A549 (cell line): Measurements from ENCODE around the gene DYNC2H1. TPM values are rescaled to one million over a fixed set of nuclear protein-coding genes. Genes with fewer than 3 reads are reported as not detected.

Experiments used
- ATAC-seq, 2 experiments: fragments of 200-7000 bp in 1 of 2; fragments of >200 bp in 1 of 2; cut with Nextera tagmentation in 1 of 2; cut with Tn5 transposase in 1 of 2; 3 replicates each; pipeline versions ENCODE4 v1.8.0 to v1.9.1; 2018 to 2020; ENCODE audit warnings: mild to moderate bottlenecking in 1 of 2, moderate library complexity in 1 of 2
- CTCF ChIA-PET: fragments of 300-600 bp; sonication (Branson Sonifier 250); formaldehyde crosslinking; extraction: SDS; loops from one replicate; lab custom pipeline; 2021; ENCODE audit warnings: antibody characterized with exemption, inconsistent platforms; lab: Yijun Ruan, JAX
- POLR2A ChIA-PET: fragments of 350-600 bp; formaldehyde crosslinking; extraction: SDS; loops from one replicate; lab custom pipeline; 2021; ENCODE audit warnings: antibody characterized with exemption, inconsistent platforms; lab: Yijun Ruan, JAX
- DNase-seq, 2 experiments: peaks; one replicate each; pipeline versions ENCODE4 v3.0.0 to v3.0.0-alpha.2; 2011 to 2016; ENCODE audit warnings: low read depth in 1 of 2, low spot score in 1 of 2
- FAIRE-seq: peaks from 2 replicates; lab custom pipeline; 2011; peaks lifted over from hg19 to GRCh38; lab: Jason Lieb, UNC
- H3K27ac ChIP-seq, 2 experiments: fragments of >200 bp; sonication (Bioruptor Twin); formaldehyde crosslinking; 3 replicates each; pipeline ENCODE4 v1.5.1; 2016 to 2017
- H3K4me1 ChIP-seq: fragments of >200 bp; sonication (Bioruptor Twin); formaldehyde crosslinking; 3 replicates; pipeline ENCODE4 v1.6.1; 2016
- H3K4me2 ChIP-seq: fragments of >200 bp; sonication (Bioruptor Twin); formaldehyde crosslinking; 3 replicates; pipeline ENCODE4 v1.6.1; 2016
- H3K4me3 ChIP-seq: fragments of >200 bp; sonication (Bioruptor Twin); formaldehyde crosslinking; 3 replicates; pipeline ENCODE4 v1.5.1; 2016
- H3K9me3 ChIP-seq: fragments of >200 bp; sonication (Bioruptor Twin); formaldehyde crosslinking; 3 replicates; pipeline ENCODE4 v1.6.1; 2016
- BHLHE40 ChIP-seq: IDR thresholded peaks from 2 replicates; pipeline ENCODE4 v1.6.1; 2012; ENCODE audit warnings: low read depth, low read length, inconsistent platforms
- CEBPB ChIP-seq, 2 experiments: fragments of >200 bp in 1 of 2; sonication (Bioruptor Twin) in 1 of 2; formaldehyde crosslinking in 1 of 2; IDR thresholded peaks; 2 replicates each; pipeline ENCODE4 v1.6.1; 2012 to 2016
- EP300 ChIP-seq, 2 experiments: fragments of >200 bp; sonication (Bioruptor Twin); formaldehyde crosslinking; IDR thresholded peaks; 2 replicates in 1 of 2; 3 replicates in 1 of 2; pipeline ENCODE4 v1.6.1; 2016 to 2017
- FOSL2 ChIP-seq, 2 experiments: fragments of 450-650 bp in 1 of 2; fragments of >200 bp in 1 of 2; sonication (Bioruptor Twin) in 1 of 2; formaldehyde crosslinking; IDR thresholded peaks; 2 replicates each; pipeline versions ENCODE4 v1.5.0 to v1.6.1; 2016 to 2020; ENCODE audit warnings: mild to moderate bottlenecking in 1 of 2, moderate library complexity in 1 of 2
- HDAC2 ChIP-seq: fragments of 200-600 bp; sonication (generic); IDR thresholded peaks from 2 replicates; pipeline ENCODE4 v1.6.1; 2016
- HEYL ChIP-seq: fragments of 250-450 bp; sonication (Bioruptor Pico); IDR thresholded peaks from 2 replicates; pipeline ENCODE4 v1.8.0; 2021; ENCODE audit warnings: mild to moderate bottlenecking, moderate library complexity
- HOXA7 ChIP-seq: fragments of 250-450 bp; sonication (Bioruptor Pico); IDR thresholded peaks from 2 replicates; pipeline ENCODE4 v1.5.0; 2020; ENCODE audit warnings: mild to moderate bottlenecking, moderate library complexity
- KDM5A ChIP-seq: fragments of 200-600 bp; sonication (generic); IDR thresholded peaks from 2 replicates; pipeline ENCODE4 v1.6.1; 2016; ENCODE audit warnings: antibody characterized with exemption, mild to moderate bottlenecking
- MAZ ChIP-seq: fragments of 150-350 bp; IDR thresholded peaks from 2 replicates; pipeline ENCODE4 v1.6.1; 2014; ENCODE audit warnings: antibody characterized with exemption, low read depth, low read length, borderline replicate concordance
- NFE2L2 ChIP-seq: fragments of 150-350 bp; conservative IDR thresholded peaks from 2 replicates; pipeline ENCODE4 v1.6.1; 2014; ENCODE audit warnings: low read length
- NR3C1 ChIP-seq: fragments of >200 bp; sonication (Bioruptor Twin); formaldehyde crosslinking; IDR thresholded peaks from 3 replicates; pipeline ENCODE4 v1.6.1; 2017
- PHF8 ChIP-seq: fragments of 200-600 bp; sonication (generic); IDR thresholded peaks from 2 replicates; pipeline ENCODE4 v1.6.1; 2016; ENCODE audit warnings: low read depth, mild to moderate bottlenecking, antibody characterized with exemption, moderate library complexity, borderline replicate concordance
- RCOR1 ChIP-seq: fragments of 150-350 bp; IDR thresholded peaks from 2 replicates; pipeline ENCODE4 v1.6.1; 2014; ENCODE audit warnings: antibody characterized with exemption, low read length, low read depth
- RFX5 ChIP-seq: fragments of 450-650 bp; IDR thresholded peaks from 2 replicates; pipeline ENCODE4 v1.7.1; 2014; ENCODE audit warnings: antibody characterized with exemption, mild to moderate bottlenecking, moderate library complexity
- SMC3 ChIP-seq: fragments of >200 bp; sonication (Bioruptor Twin); formaldehyde crosslinking; IDR thresholded peaks from 3 replicates; pipeline ENCODE4 v1.6.1; 2018; ENCODE audit warnings: inconsistent platforms
- TP53 ChIP-seq: fragments of 250-450 bp; sonication (Bioruptor Pico); IDR thresholded peaks from 2 replicates; pipeline ENCODE4 v1.5.0; 2021; ENCODE audit warnings: mild to moderate bottlenecking, moderate library complexity
- ZNF302 ChIP-seq: fragments of 250-450 bp; sonication (Bioruptor Pico); IDR thresholded peaks from 2 replicates; pipeline ENCODE4 v1.9.0; 2021; ENCODE audit warnings: inconsistent platforms, mild to moderate bottlenecking, moderate library complexity
- ZSCAN20 ChIP-seq: fragments of 250-450 bp; sonication (Bioruptor Pico); IDR thresholded peaks from 2 replicates; pipeline ENCODE4 v1.8.0; 2022; ENCODE audit warnings: mild to moderate bottlenecking, moderate library complexity
- WGBS: methylation state at CpG from one replicate; pipeline ENCODE4 v1.1.6; 2017; ENCODE audit errors: missing lambda C conversion rate; 5-methylcytosine and 5-hydroxymethylcytosine counted together
- polyA plus RNA-seq, 4 experiments: library from polyadenylated mRNA; depleted of rRNA in 3 of 4; stranded (reverse); fragments of >200 nt; fragmentation: RNase III in 1 of 4; extraction: RNeasy Plus Mini Kit Qiagen cat#74134 plus additional on column Dnase treatment in 1 of 4; gene quantifications; 2 replicates in 3 of 4; 3 replicates in 1 of 4; pipeline ENCODE4 v1.2.3, GENCODE V29; 2011 to 2017
- TF ChIP-seq, protein P1 (sequence below): fragments of 150-350 bp; IDR thresholded peaks from 2 replicates; pipeline ENCODE4 v1.6.1; 2014; ENCODE audit warnings: low read depth, mild to moderate bottlenecking, low read length
- TF ChIP-seq, protein P2 (sequence below): fragments of 250-450 bp; sonication (Bioruptor Pico); IDR thresholded peaks from 2 replicates; pipeline ENCODE4 v1.5.0; 2020; ENCODE audit warnings: low read depth, mild to moderate bottlenecking, moderate library complexity
- TF ChIP-seq, protein P3 (sequence below): fragments of 200-600 bp; sonication (generic); IDR thresholded peaks from 2 replicates; pipeline ENCODE4 v1.6.1; 2016; ENCODE audit warnings: antibody characterized with exemption, mild to moderate bottlenecking, moderate library complexity
- TF ChIP-seq, protein P4 (sequence below): IDR thresholded peaks from 2 replicates; pipeline ENCODE4 v1.6.1; 2012; ENCODE audit warnings: low read depth, borderline replicate concordance
- TF ChIP-seq, protein P5 (sequence below): fragments of 450-650 bp; IDR thresholded peaks from 2 replicates; pipeline ENCODE4 v1.6.1; 2014; ENCODE audit warnings: antibody characterized with exemption

Gene DYNC2H1
- polyA plus RNA-seq, 2 of the 4 experiments (the other 2 are of a cell fraction), result 4.9 to 14.8 TPM

DNA sequence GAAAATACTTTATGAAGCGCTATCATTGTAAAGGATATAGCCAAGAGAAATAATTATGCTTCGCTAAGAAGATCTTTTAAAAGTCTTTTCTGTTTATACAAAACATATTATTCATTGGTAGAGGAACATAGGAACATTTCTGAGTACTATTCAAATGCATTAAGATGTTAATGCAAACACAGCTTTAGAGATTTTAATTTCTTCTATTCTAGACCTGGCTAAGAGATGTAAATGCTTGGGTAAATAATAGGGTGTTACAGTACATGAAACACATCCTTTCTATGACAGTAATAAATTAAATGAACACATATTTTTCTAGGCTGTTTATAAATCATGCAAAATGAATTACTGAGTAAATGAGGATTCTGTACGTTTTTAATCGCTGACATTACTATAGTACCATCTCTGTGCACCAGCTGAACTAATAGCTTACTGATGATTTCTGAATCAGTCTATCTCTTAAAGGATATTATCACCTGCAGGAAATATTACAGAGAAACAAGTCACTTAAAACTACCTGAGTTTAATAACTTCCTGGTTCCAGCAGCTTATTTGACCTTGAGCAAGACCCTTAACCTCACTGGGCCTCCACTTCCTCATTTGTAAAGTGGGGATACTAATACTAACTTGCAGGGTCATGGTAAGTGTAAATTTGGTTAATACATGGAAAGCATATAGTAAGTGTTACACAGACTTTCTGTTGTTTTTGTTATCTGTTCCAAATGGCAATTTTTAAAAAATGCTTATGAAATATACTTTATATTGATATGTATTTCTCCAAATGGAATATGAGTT is 344.9 kb downstream of the DYNC2H1 start:
- DNase-seq (no peak), ATAC-seq (no peak), FAIRE-seq (no peak)
- Histone ChIP-seq H3K4me1 (no peaks in the 10 kb centered on the region), H3K27ac (no peak overlapping the region), H3K4me3 (no peak overlapping the region), H3K4me2 (no peak overlapping the region)
- POLR2A ChIA-PET, result no interaction called here
- CTCF ChIA-PET, result interaction anchor here (1.2 kb wide), 1 partner anchor 12 kb away, joined by 3 read pairs; no protein-coding TSS in a partner anchor
- WGBS, result 59% methylated on average over 4 of the region's 4 CpGs
- TF ChIP-seq RCOR1 (no peak), BHLHE40 (no peak), ZNF302 (no peak), HOXA7 (CRISPR knock-in tag) (no peak), RFX5 (no peak), SMC3 (no peak)
- TF ChIP-seq, protein P1, sequence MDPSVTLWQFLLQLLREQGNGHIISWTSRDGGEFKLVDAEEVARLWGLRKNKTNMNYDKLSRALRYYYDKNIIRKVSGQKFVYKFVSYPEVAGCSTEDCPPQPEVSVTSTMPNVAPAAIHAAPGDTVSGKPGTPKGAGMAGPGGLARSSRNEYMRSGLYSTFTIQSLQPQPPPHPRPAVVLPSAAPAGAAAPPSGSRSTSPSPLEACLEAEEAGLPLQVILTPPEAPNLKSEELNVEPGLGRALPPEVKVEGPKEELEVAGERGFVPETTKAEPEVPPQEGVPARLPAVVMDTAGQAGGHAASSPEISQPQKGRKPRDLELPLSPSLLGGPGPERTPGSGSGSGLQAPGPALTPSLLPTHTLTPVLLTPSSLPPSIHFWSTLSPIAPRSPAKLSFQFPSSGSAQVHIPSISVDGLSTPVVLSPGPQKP, result no peak
- TF ChIP-seq, all 56 proteins: peak for 0
- H3K9me3 ChIP-seq, result no peaks in the 10 kb centered on the region

DNA sequence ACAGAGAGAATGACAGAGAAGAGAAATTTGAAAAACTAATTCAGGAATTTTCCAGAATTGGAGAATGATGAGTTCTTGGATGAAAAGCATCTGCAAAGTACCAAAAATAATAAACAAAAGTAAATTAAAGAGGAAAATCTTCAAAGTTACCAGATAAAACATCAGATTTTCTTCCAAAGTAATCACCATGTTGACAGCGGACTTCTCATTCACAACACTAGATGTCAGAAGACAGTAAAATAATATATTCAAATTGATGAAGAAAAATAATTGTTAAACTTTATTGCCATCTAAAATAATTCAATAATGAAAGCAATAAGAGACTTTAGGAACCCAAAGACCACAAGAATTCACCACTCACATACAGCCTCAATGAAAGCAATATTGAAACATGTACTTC is 355.2 kb downstream of the DYNC2H1 start:
- CTCF ChIA-PET, result no interaction called here
- no peak for FAIRE-seq
- DNase-seq, result no peak

DNA sequence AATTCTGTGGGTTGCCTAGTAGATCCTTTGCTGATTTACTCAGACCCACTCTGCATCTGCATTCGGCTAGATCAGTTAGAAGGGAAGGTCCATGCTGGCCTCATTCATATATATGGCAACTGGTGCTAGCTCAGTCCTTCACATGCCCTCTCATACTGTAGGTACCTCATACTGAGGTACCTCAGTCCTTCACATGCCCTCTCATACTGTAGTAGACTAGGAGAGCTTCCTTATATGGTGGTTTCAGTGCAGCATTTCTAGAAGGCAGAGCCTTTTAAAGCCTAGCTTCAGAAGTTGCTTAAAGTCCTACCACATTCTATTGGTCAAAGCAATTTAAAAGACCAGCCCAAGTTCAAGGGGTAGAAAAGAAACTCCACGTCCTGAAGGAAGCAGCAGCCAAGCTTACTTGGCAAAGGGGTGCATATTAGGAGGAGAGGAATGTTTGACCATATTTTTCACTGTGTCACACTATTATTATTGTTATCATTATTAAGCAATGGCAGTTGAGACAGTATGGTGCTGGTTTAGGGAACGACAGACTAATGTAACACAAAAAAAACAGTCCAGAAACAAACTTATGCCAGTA is 356.4 kb downstream of the DYNC2H1 start:
- 82% methylated on average over 3 of the region's 3 CpGs for WGBS
- Histone ChIP-seq H3K27ac (no peak overlapping the region), H3K4me2 (no peak overlapping the region), H3K9me3 (no peaks in the 10 kb centered on the region)
- no peak for FAIRE-seq
- DNase-seq, result no peak
- POLR2A ChIA-PET, result no interaction called here
- TF ChIP-seq ZSCAN20 (no peak), CEBPB (IDR thresholded peaks at IDR 0.05) (no peak), KDM5A (no peak), HDAC2 (no peak), BHLHE40 (no peak), NFE2L2 (no peak), TP53 (CRISPR knock-in tag) (no peak), EP300 (IDR thresholded peaks at IDR 0.05) (no peak), FOSL2 (IDR thresholded peaks at IDR 0.05) (no peak), FOSL2 (CRISPR knock-in tag; IDR thresholded peaks at IDR 0.05) (no peak), NR3C1 (no peak), PHF8 (no peak), RCOR1 (no peak)
- TF ChIP-seq, protein P2, sequence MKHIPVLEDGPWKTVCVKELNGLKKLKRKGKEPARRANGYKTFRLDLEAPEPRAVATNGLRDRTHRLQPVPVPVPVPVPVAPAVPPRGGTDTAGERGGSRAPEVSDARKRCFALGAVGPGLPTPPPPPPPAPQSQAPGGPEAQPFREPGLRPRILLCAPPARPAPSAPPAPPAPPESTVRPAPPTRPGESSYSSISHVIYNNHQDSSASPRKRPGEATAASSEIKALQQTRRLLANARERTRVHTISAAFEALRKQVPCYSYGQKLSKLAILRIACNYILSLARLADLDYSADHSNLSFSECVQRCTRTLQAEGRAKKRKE (CRISPR knock-in tag), result no peak
- TF ChIP-seq, protein P3, sequence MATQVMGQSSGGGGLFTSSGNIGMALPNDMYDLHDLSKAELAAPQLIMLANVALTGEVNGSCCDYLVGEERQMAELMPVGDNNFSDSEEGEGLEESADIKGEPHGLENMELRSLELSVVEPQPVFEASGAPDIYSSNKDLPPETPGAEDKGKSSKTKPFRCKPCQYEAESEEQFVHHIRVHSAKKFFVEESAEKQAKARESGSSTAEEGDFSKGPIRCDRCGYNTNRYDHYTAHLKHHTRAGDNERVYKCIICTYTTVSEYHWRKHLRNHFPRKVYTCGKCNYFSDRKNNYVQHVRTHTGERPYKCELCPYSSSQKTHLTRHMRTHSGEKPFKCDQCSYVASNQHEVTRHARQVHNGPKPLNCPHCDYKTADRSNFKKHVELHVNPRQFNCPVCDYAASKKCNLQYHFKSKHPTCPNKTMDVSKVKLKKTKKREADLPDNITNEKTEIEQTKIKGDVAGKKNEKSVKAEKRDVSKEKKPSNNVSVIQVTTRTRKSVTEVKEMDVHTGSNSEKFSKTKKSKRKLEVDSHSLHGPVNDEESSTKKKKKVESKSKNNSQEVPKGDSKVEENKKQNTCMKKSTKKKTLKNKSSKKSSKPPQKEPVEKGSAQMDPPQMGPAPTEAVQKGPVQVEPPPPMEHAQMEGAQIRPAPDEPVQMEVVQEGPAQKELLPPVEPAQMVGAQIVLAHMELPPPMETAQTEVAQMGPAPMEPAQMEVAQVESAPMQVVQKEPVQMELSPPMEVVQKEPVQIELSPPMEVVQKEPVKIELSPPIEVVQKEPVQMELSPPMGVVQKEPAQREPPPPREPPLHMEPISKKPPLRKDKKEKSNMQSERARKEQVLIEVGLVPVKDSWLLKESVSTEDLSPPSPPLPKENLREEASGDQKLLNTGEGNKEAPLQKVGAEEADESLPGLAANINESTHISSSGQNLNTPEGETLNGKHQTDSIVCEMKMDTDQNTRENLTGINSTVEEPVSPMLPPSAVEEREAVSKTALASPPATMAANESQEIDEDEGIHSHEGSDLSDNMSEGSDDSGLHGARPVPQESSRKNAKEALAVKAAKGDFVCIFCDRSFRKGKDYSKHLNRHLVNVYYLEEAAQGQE, result no peak
- TF ChIP-seq, protein P4, sequence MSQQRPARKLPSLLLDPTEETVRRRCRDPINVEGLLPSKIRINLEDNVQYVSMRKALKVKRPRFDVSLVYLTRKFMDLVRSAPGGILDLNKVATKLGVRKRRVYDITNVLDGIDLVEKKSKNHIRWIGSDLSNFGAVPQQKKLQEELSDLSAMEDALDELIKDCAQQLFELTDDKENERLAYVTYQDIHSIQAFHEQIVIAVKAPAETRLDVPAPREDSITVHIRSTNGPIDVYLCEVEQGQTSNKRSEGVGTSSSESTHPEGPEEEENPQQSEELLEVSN, result no peak
- TF ChIP-seq, protein P5, sequence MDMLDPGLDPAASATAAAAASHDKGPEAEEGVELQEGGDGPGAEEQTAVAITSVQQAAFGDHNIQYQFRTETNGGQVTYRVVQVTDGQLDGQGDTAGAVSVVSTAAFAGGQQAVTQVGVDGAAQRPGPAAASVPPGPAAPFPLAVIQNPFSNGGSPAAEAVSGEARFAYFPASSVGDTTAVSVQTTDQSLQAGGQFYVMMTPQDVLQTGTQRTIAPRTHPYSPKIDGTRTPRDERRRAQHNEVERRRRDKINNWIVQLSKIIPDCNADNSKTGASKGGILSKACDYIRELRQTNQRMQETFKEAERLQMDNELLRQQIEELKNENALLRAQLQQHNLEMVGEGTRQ, result no peak
- TF ChIP-seq, all 56 proteins: peak for 0
- Histone ChIP-seq H3K4me1 (no peaks in the 10 kb centered on the region), H3K4me3 (no peak overlapping the region)
- CTCF ChIA-PET, result interaction anchor here (1.1 kb wide), 1 partner anchor 11 kb away, joined by 3 read pairs; no protein-coding TSS in a partner anchor
- no peak for ATAC-seq

More for the DNA sequence above, 355.2 kb downstream of the DYNC2H1 start:
- Histone ChIP-seq H3K9me3 (no peaks in the 10 kb centered on the region), H3K27ac (no peak overlapping the region), H3K4me1 (no peaks in the 10 kb centered on the region), H3K4me2 (no peak overlapping the region), H3K4me3 (no peak overlapping the region)
- TF ChIP-seq HEYL (no peak), MAZ (no peak)
- WGBS, result 94% methylated on average over 1 of the region's 1 CpG
- no peak for ATAC-seq
- POLR2A ChIA-PET, result no interaction called here
